Stimulated activated CD8-positive, alpha-beta memory T cell treated with anti-CD3 and anti-CD28 coated beads, Interleukin-4, amount 100 ng/mL, for 1 hour (primary cell): ENCODE results near the gene CASTOR1.

Experiments used
- DNase-seq, 2 donors: peaks; one replicate each; pipeline ENCODE4 v3.0.0-alpha.2; 2020; ENCODE audit warnings: low read depth in 2 of 2, low spot score in 1 of 2

The CASTOR1 gene

GRCh38 chr22:30266445-30267381 is 22.6 kb downstream of the CASTOR1 start, which contains the start of gene OSM:
Gene OSM, minus strand, starts transcription at chr22:30266851. Its CDS starts 52 bp downstream, at chr22:30266799.
- DNase-seq, result peak; percentile 39 to 43

- peak; percentile 45 to 70 for DNase-seq
Observed at GRCh38 chr22:30265823-30266444, 23.4 kb downstream of the CASTOR1 start.

DNA sequence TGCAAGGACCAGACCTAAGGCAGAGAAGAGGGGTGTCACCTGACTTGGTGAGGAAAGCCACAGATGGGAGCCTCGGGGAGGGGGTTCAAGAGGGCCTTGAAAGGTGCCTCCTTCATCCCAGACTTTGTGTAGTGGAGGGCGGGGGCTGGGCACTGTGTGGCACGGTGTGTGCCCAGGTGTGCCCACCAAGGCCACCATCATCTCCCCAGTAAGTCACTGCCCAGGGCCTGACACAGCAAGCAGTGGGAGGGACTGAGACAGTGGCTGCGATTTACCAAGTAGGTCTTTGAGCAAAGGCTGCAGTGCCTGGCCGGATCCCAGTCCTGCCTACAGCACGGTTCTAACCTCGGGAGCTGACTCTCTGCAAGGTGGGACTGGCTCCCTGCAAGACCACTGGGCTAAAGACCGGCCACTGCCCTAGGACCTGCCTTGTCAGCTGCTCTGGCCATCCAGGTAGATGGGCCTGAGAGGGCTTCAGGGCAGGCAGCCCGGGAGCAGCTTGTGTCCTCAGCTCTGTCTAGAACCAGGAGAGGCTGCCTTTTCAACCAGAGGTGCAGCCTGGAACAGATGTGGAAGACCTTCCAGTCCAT is 24.1 kb downstream of the CASTOR1 start:
- DNase-seq, result no peak

DNA sequence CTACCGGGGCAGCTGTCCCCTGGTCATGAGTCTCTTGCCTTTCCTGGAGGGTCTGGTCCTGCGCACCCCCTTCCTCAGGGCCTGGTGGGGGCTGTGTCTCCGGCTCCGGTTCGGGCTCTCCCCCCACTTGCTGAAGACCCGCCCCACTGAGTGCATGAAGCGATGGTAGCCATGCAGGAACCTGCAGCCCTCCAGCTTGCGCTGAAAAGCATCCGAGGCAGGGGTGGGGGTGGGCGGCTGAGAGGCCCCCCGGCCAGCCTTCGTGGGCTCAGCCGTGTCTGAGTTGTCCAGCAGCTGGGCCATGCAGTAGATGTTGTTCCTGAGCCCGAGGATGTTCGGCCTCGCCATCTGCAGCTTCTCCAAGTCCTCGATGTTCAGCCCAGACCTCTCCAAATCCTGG is 25.4 kb downstream of the CASTOR1 start:
- DNase-seq, result no peak

DNA sequence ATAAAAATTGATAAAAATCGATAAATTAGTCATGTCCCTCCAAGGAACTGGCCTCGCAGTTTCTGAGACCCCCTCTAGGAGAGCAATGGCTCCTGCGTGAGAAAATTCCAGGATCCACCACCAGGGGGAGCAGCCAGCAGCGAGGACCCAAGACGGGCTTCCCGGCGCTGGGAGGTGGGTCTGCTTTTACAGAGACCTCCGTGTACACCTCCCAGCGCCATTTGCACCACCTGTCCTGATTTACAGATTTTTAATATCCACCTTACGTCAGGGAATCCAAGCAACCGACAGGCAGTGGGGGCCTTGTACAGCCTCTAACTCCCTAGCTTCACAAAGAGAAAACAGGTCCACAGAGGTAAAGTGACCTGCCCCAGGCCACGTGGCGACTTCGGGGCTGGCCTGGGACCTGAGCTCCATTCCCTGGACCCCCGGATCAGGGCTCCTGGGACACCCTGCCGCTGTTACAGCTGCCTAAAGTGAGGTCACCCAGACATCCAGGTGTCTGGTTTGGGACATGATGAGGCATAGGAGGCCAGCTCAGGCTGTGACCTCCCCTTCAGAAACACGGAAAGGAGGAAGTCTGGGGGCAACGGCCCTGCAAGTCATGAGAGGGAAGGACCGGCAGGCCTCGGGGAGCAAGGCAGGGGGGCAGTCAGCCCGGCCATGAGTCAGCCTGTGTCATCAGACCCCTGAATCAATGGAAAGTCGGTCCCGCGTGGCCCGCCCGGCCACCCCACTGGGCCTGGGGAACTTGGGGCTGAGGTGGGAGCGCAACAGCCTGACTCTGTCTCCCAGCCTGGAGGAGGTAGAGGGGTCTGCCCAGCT is 26.2 kb downstream of the CASTOR1 start:
- peak; percentile 60 to 68 for DNase-seq

DNA sequence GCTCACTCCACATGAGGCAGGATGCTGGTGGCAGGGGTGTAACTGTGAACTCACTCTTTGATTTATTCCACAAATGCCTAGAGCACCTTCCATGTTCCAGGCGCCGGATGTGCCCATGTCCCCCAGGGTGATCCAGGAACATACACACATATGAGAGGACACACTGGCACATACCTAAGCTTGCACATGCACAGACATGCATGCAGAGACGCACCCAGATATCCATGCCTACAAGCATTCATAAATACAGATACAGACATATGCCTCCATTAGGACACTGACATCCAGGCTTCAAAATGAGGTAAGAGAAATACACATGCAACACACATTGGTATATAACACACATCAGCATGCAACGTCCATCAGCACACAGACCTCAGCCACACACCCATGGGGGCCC is 27.2 kb downstream of the CASTOR1 start:
- no peak for DNase-seq

- no peak for DNase-seq
Observed at GRCh38 chr22:30261134-30261533, 28.2 kb downstream of the CASTOR1 start.

DNA sequence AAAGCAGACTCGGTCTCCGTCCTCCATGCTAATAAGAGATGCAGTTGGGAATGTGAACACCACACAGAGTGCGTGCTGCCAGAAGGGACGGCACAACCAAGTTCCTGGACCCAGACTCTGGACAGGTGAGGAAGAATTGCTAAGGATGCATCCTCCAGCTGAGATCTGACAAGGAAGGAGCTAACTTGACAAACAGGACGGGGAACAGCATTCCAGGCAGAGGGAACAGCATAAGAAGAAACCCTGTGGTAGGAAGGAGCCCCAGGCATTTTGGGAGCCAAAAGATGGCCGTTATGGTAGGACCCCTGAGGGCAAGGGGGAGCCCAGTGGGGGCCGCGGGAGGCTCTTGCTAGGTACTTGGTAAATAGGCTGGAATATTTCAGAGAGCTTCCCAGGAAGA is 28.6 kb downstream of the CASTOR1 start:
- no peak for DNase-seq

DNA sequence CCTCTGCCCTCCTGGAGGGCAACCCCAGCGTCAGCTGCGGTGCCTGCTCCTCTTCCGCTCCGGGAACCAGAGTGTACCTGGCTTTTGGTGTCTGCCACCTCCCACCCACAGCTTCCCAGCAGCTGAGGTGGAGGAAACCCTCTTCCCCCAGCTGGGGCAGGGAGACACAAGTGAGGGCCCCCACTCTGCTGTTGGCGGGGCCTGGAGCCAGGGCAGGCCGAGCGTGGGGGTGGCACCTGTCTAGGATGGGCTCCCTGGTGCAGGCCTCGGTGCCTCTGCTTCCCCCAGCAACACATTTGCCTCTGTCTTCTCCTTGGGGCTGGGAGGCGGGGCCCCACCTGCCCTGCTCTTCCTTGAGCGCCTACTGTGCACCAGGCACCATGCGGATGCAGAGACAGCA is 29.0 kb downstream of the CASTOR1 start:
- no peak for DNase-seq

- no peak for DNase-seq
Observed at GRCh38 chr22:30254314-30254713, 35.0 kb downstream of the CASTOR1 start.

- DNase-seq, result no peak
Observed at GRCh38 chr22:30253205-30253852, 36.0 kb downstream of the CASTOR1 start.

- no peak for DNase-seq
Observed at GRCh38 chr22:30252411-30253204, 36.7 kb downstream of the CASTOR1 start.

DNA sequence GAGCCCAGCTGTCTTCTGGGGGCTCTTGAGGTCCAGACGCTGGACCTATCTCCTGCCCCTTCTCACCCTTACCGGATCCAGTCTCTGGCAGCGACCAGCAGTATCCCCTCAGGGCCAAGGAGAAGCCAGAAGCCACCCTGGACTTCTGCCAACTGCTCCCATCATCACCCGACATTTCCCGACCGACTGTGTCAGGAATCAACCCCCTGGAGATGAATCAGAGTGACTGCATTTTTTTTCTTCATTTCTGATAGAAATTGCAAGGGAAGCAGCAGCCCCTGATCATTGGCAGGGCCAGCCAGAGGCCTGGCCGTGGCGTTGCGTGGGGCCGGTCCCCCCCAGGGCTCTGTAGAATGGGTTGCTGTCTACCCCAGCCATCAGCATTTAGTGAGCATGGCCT is 37.6 kb downstream of the CASTOR1 start:
- DNase-seq, result no peak

- DNase-seq, result no peak
Observed at GRCh38 chr22:30250661-30251267, 38.5 kb downstream of the CASTOR1 start.

- DNase-seq, result no peak
Observed at GRCh38 chr22:30250039-30250565, 39.2 kb downstream of the CASTOR1 start.

DNA sequence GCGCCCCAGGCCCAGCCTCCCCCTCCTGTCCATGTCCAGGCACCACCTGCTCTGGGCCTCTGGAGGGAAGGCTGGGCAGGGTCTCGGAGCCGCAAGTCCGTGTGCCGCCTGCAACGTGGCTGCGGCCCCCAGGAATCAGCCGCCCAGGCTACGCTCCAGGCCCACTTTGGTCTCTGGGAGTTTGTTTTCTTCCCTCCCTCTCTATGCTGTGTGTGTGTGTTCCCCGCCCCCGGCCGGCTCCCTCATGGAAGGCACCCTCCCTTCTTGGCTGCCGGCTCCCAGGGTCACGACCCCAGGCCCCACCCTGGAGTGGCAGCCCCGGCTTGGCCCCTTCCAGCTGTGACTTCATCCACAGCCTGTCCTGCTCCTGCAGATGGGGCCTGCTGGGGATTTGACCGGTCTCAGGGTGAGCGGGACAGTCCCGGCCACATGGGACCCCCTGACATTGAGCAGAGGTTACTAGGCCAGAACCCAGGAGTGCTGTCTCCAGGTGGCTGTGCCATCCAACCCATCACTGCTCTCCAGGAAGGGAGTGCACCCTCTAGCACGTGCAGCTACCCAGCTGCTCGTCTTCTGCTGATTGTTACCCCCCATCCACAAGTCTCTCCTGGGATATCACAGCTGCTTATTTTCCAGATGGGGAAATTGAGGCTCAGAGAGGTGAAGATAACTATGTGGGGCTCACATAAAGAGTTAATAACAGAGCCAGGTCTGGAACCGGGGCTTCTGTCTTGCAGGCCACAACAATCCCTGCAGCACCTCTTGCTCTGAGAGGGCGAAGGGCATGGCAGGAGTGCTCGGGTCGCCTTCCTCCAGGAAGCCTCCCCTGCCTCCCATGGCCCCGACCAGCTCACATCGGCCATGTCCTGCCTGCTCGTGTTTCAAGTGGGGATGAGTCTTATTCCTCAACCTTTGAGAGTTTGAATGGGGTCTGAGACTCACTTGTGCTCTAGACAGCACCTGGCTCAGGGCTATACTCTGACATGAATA is 40.0 kb downstream of the CASTOR1 start:
- no peak for DNase-seq

DNA sequence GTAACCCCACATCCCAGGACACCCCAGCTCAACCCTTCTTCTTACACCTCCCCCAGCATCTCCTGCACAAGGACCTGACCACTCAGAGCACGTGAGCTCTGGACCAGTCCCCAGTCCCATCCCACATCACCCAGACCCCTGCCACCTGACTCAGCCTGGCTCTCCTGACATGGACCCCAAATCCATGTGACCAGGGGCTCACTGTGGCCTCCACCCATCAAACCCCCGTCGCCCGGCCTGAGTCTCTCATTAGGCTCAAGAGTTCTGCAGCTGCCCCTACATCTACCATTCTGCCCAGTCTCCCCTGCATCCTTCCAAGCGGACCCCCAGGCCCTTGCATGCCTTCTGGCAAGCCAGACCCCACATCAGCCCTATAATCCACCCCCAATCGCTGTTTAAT is 40.8 kb downstream of the CASTOR1 start:
- DNase-seq, result no peak

DNA sequence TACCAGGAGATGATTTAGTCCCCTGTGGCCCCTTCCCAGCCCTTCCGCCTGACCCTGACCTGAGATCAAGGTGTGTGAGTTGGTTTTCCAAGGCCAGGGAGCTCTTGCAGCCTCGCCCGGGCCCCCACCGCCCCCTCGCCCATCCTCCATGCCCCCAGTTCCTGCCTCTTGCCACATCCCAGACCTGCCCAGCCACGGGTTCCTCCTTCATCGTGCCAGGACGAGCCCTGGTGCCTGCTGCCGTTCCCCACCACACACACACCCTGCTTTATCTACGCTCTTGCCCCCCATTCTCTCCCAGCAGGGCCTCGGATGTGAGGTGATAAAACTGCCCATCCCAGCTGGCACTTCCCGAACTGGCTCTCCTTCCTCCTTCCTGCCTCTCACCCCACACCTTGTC is 41.3 kb downstream of the CASTOR1 start:
- no peak for DNase-seq
